ENCODE data around the gene ZNF487. TPM values are rescaled to one million over a fixed set of nuclear protein-coding genes. Genes with fewer than 3 reads are reported as not detected.

Gene ZNF487
- total and polyA plus RNA-seq, 2 of the 4 experiments (the other 2 are of a cell fraction), result 1.7 to 2.7 TPM

DNA sequence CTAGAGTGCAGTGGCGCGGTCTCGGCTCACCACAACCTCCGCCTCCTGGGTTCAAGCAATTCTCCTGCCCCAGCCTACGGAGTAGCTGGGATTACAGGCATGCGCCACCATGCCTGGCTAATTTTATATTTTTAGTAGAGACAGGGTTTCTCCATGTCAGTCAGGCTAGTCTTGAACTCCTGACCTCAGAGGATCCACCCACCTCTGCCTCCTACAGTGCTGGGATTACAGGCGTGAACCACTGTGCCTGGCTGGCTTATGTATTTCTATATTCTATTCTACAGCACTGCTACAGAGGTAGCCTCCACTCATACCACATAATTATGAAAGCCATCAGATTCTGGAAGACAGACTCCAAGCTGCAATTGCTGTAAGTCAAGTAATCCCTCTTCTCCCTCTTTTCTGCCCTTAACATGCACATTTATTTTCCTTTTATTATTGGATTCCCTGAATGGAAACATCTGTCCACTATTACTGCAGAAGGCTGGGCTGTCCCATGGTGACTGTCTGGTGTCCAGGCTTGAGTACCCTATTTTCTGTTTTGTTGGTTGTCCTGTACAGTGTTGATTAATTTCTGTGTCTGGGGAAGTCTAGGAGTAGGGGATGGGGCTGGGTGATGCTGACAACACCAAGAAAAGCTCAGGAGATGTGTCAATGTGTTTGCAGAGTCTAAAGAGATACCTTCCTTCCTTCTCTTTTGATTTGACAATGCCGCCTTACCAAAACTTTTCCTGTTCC lies 5.8 kb upstream of the ZNF487 start:
- BruUV-seq (replicated peaks), result no TSS peak
- DNase-seq, result no peak
- Histone ChIP-seq H3K4me1 (ENCODE audit: control insufficient read depth, insufficient read depth, low read length) (no peaks in the 10 kb centered on the region), H3K27ac (ENCODE audit: insufficient read depth, low read length) (no peak overlapping the region), H3K9me1 (ENCODE audit: insufficient read depth, low read length) (no peaks in the 10 kb centered on the region), H3K27me3 (ENCODE audit: control insufficient read depth, insufficient read depth, low read length) (no peaks in the 10 kb centered on the region), H2BK5ac (ENCODE audit: low read depth, low read length, poor library complexity, severe bottlenecking) (no peak overlapping the region), H4K91ac (ENCODE audit: insufficient read depth, low read depth, low read length) (no peak overlapping the region), H2AK9ac (replicated peaks; ENCODE audit: low read depth, low read length, poor library complexity) (no peak overlapping the region), H3K9me3 (ENCODE audit: control insufficient read depth, insufficient read depth, low read length) (no peaks in the 10 kb centered on the region), H2AFZ (replicated peaks; ENCODE audit: low read length, poor library complexity) (no peak overlapping the region), H2BK20ac (ENCODE audit: low read depth, low read length) (no peak overlapping the region), H2BK120ac (ENCODE audit: low read depth, low read length) (no peak overlapping the region), H3K23ac (ENCODE audit: low read depth, low read length) (no peak overlapping the region), H4K5ac (ENCODE audit: low read depth, low read length) (no peak overlapping the region), H3K79me1 (ENCODE audit: low read depth in 1 of 2, low read length in 2 of 2) (peaks cover 7 to 12% of the 10 kb centered on the region in 2 experiments; a peak in 3 of 4 replicates), H3K36me3 (ENCODE audit: control insufficient read depth, insufficient read depth, low read length) (no peaks in the 10 kb centered on the region), H3K14ac (replicated peaks; ENCODE audit: low read depth, low read length) (no peak overlapping the region), H4K8ac (ENCODE audit: low read depth in 2 of 2, low read length in 2 of 2) (no peak overlapping the region), H3K4ac (ENCODE audit: low read depth, low read length) (no peak overlapping the region), H3K9ac (ENCODE audit: low read depth, low read length) (no peak overlapping the region), H3K18ac (ENCODE audit: low read depth, low read length) (no peak overlapping the region), H2AK5ac (ENCODE audit: low read depth, low read length) (no peak overlapping the region), H4K20me1 (ENCODE audit: insufficient read depth, low read length) (no peaks in the 10 kb centered on the region), H3K56ac (ENCODE audit: extremely low read depth, insufficient read depth, low read length) (no peak overlapping the region), H2BK15ac (ENCODE audit: low read depth, low read length) (no peak overlapping the region), H3K4me3 (ENCODE audit: insufficient read depth, low read depth, low read length) (no peak overlapping the region), H3K4me2 (ENCODE audit: low read depth, low read length) (no peak overlapping the region)
- CTCF ChIA-PET, result no interaction called here
- dilution Hi-C loops (cut with HindIII; ENCODE audit: low sequenced_read_pairs, unreplicated experiment), result no loop called here
- in situ Hi-C loops (cut with MboI; ENCODE audit: low sequenced_read_pairs), result no loop called here
- ATAC-seq (ENCODE audit: low read depth), result no peak
- TF ChIP-seq NFE2L2 (IDR thresholded peaks at IDR 0.05; ENCODE audit: low read depth, low read length) (no peak), MAFK (IDR thresholded peaks at IDR 0.05; ENCODE audit: low read depth, low read length) (no peak), RAD21 (IDR thresholded peaks at IDR 0.05; ENCODE audit: low read length) (no peak), RFX5 (IDR thresholded peaks at IDR 0.05; ENCODE audit: low read depth, low read length) (no peak), BHLHE40 (IDR thresholded peaks at IDR 0.05; ENCODE audit: low read depth, low read length) (no peak), CHD1 (IDR thresholded peaks at IDR 0.05; ENCODE audit: low read depth, low read length) (no peak)
- TF ChIP-seq, protein P1, sequence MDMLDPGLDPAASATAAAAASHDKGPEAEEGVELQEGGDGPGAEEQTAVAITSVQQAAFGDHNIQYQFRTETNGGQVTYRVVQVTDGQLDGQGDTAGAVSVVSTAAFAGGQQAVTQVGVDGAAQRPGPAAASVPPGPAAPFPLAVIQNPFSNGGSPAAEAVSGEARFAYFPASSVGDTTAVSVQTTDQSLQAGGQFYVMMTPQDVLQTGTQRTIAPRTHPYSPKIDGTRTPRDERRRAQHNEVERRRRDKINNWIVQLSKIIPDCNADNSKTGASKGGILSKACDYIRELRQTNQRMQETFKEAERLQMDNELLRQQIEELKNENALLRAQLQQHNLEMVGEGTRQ (IDR thresholded peaks at IDR 0.05; ENCODE audit: low read depth, low read length), result no peak
- intact Hi-C loops (cut with micrococcal nuclease), result no loop called here
- no CpG with 5 or more reads among the region's 8 CpGs for WGBS, 2 experiments (ENCODE audit: extremely low coverage in 2 of 2, insufficient read length in 1 of 2)
- POLR2A ChIA-PET (ENCODE audit: unreplicated experiment), result no interaction called here

Data from IMR-90 (cell line).